ENCODE measurements around the gene FGFR2. TPM values are rescaled to one million over a fixed set of nuclear protein-coding genes. Genes with fewer than 3 reads are reported as not detected.

Gene FGFR2
- total RNA-seq, 1 experiment from 2014 or later = 0.54 TPM

- DNase-seq (ENCODE audit: extremely low read depth, low read depth) = no peak
Observed at GRCh38 chr10:121460733-121461132, 137.5 kb downstream of the FGFR2 start.

GRCh38 chr10:121459622-121460453, 138.4 kb downstream of the FGFR2 start:
- DNase-seq (ENCODE audit: extremely low read depth, low read depth) = no peak

DNA sequence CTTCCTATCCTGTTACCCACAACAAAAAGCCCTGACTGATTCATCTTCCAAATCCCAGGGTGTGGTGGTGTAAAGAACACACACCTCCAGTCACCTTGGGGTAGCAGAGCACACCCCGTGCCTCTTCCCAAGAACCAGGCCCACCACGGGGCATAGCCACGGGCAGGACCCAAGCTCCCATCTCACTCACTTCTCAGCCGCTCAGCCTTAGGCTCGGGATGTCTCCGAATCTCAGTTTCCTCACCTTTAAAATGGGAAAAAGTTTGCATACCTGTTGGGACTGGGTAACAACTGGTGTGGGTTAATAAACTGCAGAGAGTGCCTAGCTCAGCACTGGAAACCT, 139.0 kb downstream of the FGFR2 start:
- DNase-seq (ENCODE audit: extremely low read depth, low read depth) = no peak

DNA sequence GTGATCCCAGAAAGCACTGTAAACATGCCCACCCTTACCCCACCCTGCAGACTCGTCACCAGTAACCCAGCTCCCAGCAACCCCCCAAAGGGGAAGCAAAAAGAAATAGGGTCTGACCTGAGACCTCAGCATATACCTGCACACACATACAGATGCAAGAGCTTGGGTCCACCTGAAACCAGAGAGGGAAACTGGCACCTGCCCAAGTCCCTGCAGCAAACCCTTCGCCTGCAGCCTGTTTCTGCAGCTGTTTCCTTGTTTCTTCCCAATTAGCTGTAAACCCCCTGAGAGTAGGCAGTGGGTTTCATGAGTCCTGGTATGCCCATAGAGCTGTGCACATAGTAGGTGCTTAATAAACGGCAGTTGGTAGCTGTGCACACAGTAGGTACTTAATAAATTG, 140.5 kb downstream of the FGFR2 start:
- DNase-seq (ENCODE audit: extremely low read depth, low read depth) = no peak

DNA sequence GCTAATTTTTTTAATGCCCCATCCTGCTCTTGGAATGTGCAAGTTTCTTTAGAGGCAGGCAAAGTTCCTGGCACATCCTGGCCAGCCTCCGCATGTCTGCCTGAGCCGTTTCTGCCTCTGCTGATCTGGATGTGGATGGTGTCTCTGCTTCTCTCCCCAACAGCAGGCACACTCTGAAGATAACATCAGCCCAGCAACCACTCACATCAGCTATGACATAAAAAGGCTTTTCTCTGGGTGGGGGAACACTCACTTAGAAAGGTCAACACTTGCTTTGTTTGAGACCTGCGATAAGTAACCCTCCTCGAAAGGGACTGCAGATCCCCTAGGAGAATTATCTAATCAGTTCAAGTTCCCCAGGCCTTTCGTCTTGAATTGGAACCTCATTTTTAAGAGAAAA, 142.9 kb downstream of the FGFR2 start:
- DNase-seq (ENCODE audit: extremely low read depth, low read depth) = no peak

DNA sequence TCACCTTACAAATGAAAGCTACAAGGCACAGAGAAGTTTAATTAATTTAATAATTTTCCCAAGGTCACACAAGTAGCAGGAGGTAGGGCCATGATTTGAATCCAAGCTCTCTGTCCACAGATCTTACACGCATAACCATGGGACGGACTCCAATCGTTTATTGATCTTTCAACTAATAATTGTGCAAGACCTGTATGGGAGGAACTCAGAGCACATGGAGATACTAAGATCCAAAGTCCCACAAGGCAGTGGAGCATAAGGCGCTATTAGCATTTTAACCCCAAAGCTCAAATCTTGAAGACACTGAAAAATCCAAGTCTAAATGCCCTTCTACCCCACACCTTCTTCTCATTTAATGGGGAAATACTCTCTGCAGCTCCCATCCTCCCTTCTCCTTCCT, 143.5 kb downstream of the FGFR2 start:
- no peak for DNase-seq (ENCODE audit: extremely low read depth, low read depth)

DNA sequence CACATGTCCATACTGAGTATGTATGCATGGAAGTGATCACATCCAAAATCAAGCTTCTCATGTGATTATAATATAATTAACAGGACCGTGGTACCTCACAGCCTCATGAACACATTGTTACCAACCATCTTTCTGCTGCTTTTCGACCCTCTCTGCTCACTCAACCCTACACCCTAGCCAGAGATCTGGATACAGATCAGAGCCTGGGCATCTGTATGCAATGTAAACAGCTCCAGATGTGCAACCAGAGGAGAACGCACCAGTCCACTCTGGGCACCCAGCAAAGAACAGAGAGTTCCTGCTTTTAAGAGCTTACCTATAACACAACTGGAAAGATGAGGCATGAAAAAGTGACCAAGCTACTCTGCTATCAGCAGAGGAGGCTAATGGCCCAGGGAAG, 145.1 kb downstream of the FGFR2 start:
- DNase-seq (ENCODE audit: extremely low read depth, low read depth) = no peak

GRCh38 chr10:121452581-121452980, 145.7 kb downstream of the FGFR2 start:
- no peak for DNase-seq (ENCODE audit: extremely low read depth, low read depth)

GRCh38 chr10:121450247-121450646, 148.0 kb downstream of the FGFR2 start:
- DNase-seq (ENCODE audit: extremely low read depth, low read depth) = no peak

GRCh38 chr10:121449482-121449924, 148.7 kb downstream of the FGFR2 start:
- DNase-seq (ENCODE audit: extremely low read depth, low read depth) = no peak

DNA sequence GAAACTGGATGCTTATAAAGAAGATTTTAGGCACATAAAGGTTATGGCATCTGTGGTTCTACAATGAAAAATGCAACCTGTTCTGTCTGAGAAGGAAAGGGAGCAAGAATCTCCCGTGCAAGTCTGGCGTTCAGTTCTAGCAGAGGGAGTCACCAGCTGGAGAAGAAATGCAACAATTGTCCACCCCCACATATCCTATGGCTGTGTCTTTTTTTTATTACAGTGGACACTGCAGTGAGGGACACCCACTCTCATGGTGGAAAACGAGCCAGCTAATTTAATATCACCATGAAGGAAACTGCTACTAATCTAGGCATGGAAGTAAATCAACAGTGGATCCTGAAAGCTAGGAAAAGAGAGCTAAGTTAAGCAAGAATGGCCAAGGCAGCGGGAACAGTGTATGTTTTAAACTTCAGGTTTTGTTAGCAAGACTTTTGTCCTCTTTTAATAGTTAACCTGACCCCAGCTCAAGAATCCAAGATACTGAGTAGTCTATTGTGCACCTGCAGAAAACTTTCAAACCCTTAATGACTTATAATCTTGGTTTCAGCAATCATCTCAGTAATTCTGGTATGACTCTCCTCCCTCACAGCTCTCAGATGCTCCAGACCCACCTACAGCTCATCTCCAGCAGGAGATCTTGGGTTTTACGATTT, 149.3 kb downstream of the FGFR2 start:
- DNase-seq (ENCODE audit: extremely low read depth, low read depth) = no peak

DNA sequence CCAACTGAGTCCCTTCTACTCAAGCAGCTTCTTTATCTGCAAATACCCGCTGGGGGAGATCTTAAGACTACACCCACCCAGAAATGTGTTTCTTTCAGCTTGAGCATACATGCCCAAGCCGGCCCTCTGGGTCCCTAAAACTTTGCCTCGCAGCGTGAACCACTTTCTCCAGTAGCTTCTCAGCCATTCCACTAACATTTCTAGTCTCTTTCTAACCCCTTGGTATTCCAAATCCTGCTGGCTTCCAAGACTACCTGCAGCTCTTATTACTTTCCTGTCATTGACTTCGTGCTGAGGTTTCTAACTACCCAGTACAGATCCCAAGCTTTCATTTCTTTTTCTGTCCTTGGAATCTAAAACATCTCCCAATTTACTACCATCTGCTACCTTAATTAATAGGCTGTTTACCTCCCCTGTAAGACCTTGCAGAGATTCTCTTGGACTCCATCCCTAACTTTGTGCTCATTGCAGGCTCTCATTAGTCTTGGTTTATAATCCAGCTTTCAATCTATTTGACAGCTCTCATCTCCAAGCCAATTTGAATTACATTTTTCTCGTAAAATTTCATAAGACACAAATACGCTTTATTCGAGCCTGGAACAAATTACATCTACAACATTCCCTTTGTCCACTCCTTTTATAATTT, 153.6 kb downstream of the FGFR2 start:
- no peak for DNase-seq (ENCODE audit: extremely low read depth, low read depth)

DNA sequence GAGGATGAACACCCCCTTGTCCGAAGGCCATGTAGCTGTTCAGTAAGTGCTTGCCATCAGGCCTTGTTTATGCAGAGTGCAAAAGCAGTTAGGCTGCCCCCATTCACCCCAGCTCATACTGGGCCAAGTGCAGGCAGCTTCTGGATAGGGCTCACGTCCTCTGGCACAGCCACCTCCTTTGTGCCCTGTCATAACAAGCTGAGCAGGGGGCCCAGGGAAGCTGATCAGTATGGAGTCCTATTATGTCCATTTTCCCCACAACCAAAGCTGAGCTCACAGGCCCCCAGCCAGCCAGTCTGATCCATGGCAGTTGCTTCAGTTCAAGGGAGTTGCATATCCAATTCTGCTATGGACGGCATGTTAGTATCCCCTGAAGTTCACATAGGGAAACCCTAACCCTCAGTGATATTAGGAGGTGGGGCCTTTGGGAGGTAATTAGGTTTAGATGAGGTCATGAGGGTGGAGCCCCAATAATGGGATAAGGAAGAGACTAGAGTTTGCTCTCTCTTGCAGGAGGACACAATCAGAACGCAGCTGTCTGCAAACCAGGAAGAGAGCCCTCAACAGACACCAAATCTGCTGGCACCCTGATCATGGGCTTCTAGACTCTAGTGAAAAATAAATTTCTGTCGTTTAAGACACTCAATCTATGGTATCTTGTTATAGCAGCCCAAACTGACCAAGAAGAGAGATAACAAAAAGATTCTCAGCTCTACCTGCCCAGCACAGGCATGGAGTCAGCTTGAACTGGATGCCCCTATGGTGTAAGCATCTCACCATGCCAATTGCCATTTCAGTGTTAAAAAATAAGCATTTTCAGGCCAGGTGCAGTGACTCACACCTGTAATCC, 155.9 kb downstream of the FGFR2 start:
- DNase-seq (ENCODE audit: extremely low read depth, low read depth) = no peak

- DNase-seq (ENCODE audit: extremely low read depth, low read depth) = no peak
Observed at GRCh38 chr10:121440461-121440860, 157.8 kb downstream of the FGFR2 start.

- no peak for DNase-seq (ENCODE audit: extremely low read depth, low read depth)
Observed at GRCh38 chr10:121438333-121438732, 159.9 kb downstream of the FGFR2 start.

DNA sequence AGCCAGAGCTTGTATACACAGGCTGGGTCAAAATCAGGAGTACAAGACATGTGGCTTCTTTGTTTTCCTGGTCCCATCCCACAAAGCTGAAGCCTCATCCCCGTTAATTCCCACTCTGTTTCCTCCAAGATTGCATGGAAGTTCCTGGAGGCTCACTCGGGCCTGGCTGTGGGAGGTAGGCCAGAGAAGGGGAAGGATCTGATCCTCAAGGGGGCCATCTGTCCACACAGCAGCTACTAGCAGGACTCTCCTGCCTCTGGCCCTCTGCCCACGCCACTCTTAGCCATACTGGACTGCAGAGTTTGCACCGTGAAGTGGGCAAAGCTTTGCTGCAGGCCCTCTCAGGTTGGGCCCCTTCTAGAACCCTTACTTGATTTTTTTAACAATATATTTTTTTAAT, 160.6 kb downstream of the FGFR2 start:
- DNase-seq (ENCODE audit: extremely low read depth, low read depth) = no peak

DNA sequence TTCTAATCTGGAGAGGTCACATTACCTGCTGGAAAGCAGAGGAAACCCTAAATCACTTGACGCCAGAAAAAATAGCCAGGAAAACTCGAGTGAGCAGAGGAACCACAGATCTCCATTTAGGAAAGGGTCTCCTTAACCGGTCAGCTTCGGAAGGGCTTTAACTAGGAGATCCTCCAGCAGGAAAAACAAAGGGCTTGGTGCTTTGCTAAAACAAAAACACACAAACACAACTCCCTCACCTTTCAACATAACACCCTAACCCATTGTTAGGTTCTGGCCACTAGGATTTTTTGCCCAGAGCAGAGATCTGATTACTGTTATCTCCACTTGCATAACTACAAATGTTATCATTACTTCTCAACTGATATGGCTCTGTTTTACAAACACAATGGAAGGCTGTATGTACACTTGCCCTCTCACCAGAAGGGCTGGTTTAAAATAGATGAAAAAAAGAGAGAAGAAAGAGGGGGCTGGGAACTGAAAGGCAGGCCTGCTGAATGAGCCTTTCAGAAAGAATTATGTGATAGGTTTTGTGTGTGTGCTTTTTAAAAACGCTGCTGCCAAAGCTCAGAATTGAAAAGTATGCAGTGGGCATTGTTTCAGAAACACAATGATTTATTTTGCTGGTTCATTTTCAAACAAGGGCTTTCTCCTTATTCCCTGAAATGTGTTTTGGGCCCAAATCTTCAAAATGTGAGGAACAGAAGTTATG, 161.5 kb downstream of the FGFR2 start:
- DNase-seq (ENCODE audit: extremely low read depth, low read depth) = no peak

DNA sequence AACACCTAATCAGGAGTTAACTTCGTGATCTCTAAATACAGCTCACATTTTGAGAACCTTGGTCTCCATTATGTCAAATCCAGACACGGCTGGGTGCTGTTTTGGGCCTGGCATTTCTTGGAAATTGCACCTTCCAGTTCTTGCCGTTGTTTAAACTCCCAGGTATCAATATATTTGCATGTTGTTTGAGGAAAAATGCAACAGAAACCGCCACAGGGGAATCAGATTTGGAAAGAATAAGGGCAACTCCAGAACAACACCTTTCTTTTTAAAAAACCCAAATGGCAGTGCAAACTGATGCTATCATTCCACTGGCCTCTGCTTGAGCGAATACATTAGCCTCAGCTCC, 162.0 kb downstream of the FGFR2 start:
- DNase-seq (ENCODE audit: extremely low read depth, low read depth) = no peak

- DNase-seq (ENCODE audit: extremely low read depth, low read depth) = no peak
Observed at GRCh38 chr10:121435099-121435875, 163.0 kb downstream of the FGFR2 start.

- no peak for DNase-seq (ENCODE audit: extremely low read depth, low read depth)
Observed at GRCh38 chr10:121433965-121434364, 164.3 kb downstream of the FGFR2 start.
